ENCODE measurements around the gene PAQR3. TPM values are rescaled to one million over a fixed set of nuclear protein-coding genes. Genes with fewer than 3 reads are reported as not detected.
"Not testable (repeated sequence)": the region's sequence is repeated elsewhere in the genome, so short reads cannot be mapped to it uniquely, and the experiment has no call there.

Gene PAQR3
- total RNA-seq, 1 experiment from 2014 or later: 46.0 TPM

DNA sequence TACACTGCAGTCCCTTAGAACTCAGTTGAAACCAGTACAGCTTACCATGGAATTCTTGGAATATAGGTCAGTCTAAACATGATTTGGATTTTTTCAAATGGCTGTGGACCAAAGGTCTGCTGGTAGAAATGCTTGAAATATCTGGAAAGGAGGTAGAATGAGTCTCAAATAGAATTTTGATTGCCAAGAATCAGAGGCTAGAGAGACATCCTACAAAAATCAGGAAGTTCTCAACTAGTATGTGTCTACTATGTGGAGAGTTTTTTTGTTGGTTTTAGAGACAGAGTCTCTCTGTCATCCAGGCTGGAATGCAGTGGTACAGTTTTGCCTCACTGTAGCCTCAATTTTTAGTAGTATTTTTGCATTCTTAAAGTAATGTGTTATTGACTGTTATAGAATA, 53.6 kb downstream of the PAQR3 start:
- Histone ChIP-seq H2AFZ (ENCODE audit: low read length) (no peak overlapping the region), H3K27ac (ENCODE audit: low read length) (no peak overlapping the region), H3K4me3 (ENCODE audit: low read length) (no peak overlapping the region), H3K36me3 (ENCODE audit: insufficient read depth, low read length) (no peaks in the 10 kb centered on the region), H3K4me2 (ENCODE audit: low read depth, low read length, poor library complexity, severe bottlenecking) (no peak overlapping the region), H3K4me1 (ENCODE audit: low read length) (peaks cover 8% of the 10 kb centered on the region), H4K20me1 (ENCODE audit: insufficient read depth, low read depth, low read length) (no peaks in the 10 kb centered on the region), H3K9me3 (ENCODE audit: low read length) (no peaks in the 10 kb centered on the region), H3K79me2 (ENCODE audit: low read length) (no peaks in the 10 kb centered on the region), H3K27me3 (ENCODE audit: low read length) (no peaks in the 10 kb centered on the region), H3K9me2 (replicated peaks; ENCODE audit: insufficient read depth, low read length) (no peaks in the 10 kb centered on the region), H3K9ac (ENCODE audit: low read length) (no peak overlapping the region)
- DNase-seq: no peak

DNA sequence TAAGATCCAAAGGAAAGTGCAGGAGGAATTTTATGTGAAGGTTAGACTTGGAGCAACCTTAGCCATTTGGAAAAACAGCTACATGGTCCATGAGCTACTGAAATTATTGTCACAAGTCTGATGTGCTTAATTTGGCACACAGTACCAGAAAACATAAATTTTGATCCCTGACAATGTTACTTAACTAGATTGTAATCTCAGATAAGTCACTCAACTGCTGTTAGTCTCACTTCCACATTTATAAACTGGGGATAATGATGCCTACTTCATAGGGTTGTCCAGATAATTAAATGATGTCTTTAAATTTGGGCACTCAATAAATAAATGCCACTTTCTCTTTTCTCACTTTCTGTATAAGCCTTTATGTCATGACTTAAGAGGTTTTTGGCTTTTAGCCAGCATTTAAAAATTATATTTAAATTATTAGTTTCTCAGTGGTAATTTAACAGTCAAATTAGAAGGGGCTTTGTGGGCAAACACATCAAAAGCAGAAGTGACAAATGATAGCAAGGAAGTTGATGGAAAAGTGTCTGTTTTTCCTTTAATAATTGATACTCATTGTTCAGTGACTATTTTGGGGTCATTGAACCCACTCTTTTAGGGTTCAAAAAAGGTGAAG, 58.3 kb downstream of the PAQR3 start:
- Histone ChIP-seq H3K36me3 (ENCODE audit: insufficient read depth, low read length) (no peaks in the 10 kb centered on the region), H3K4me3 (ENCODE audit: low read length) (no peak overlapping the region), H3K4me1 (ENCODE audit: low read length) (peaks cover 10% of the 10 kb centered on the region), H3K9ac (ENCODE audit: low read length) (no peak overlapping the region), H3K9me3 (ENCODE audit: low read length) (no peaks in the 10 kb centered on the region), H3K9me2 (replicated peaks; ENCODE audit: insufficient read depth, low read length) (no peaks in the 10 kb centered on the region), H3K27ac (ENCODE audit: low read length) (no peak overlapping the region), H3K79me2 (ENCODE audit: low read length) (no peaks in the 10 kb centered on the region), H3K27me3 (ENCODE audit: low read length) (no peaks in the 10 kb centered on the region), H4K20me1 (ENCODE audit: insufficient read depth, low read depth, low read length) (no peaks in the 10 kb centered on the region), H3K4me2 (ENCODE audit: low read depth, low read length, poor library complexity, severe bottlenecking) (no peak overlapping the region), H2AFZ (ENCODE audit: low read length) (no peak overlapping the region)
- peak; percentile 43 for DNase-seq

DNA sequence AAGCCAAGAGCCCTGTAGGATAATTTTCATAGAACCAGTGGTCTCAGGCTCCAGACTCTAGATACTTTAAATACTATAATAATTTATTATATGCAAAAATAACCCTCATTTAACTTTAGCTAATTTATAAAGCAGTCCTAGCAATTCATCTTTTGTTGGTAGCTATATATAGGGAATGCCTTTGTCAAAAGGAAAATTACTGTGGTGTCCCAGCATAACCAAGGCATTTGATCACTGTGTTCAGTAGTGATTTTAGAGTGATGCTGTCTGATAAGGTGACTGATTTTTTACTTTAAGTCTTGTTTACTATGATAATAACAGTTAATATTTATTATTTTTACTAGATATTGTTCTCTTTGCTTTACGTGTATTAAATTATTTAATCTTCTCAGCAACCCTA, 61.2 kb downstream of the PAQR3 start:
- Histone ChIP-seq H3K27me3 (ENCODE audit: low read length) (no peaks in the 10 kb centered on the region), H3K9me3 (ENCODE audit: low read length) (no peaks in the 10 kb centered on the region), H3K27ac (ENCODE audit: low read length) (no peak overlapping the region), H3K36me3 (ENCODE audit: insufficient read depth, low read length) (no peaks in the 10 kb centered on the region), H3K9me2 (replicated peaks; ENCODE audit: insufficient read depth, low read length) (no peaks in the 10 kb centered on the region), H2AFZ (ENCODE audit: low read length) (no peak overlapping the region), H3K4me2 (ENCODE audit: low read depth, low read length, poor library complexity, severe bottlenecking) (no peak overlapping the region), H3K4me1 (ENCODE audit: low read length) (peaks cover 10% of the 10 kb centered on the region), H3K9ac (ENCODE audit: low read length) (no peak overlapping the region), H3K4me3 (ENCODE audit: low read length) (no peak overlapping the region), H3K79me2 (ENCODE audit: low read length) (no peaks in the 10 kb centered on the region), H4K20me1 (ENCODE audit: insufficient read depth, low read depth, low read length) (no peaks in the 10 kb centered on the region)
- no peak for DNase-seq

DNA sequence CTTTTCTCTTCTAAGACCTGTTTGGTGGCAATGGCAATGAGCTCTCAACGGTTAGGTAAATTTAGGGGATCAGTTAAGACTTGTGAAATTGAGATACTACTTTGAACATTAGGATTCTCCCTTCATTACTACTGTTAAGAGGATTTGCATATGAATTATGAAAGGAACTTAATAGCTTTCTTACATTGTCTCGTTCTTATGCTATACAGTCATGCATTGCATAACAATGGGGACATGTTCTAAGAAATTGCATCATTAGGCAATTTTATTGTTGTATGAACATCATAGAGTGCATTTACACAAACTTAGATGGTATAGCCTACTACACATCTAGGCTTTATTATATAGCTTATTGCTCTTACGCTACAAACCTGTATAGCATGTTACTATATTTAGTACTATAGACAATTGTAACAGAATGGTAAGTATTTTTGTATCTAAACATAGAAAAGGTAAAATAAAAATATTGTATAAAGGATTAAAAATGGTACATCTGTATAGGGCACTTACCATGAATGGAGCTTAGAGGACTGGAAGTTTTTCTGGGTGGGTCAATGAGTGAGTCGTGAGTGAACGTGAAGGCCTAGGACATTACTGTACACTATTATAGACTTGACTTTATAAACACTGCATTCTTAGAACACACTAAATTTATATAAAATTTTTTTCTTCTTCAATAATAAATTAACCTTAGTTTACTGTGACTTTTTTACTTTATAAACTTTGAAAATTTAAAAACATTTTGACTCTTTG, 62.5 kb downstream of the PAQR3 start:
- no peak for DNase-seq

DNA sequence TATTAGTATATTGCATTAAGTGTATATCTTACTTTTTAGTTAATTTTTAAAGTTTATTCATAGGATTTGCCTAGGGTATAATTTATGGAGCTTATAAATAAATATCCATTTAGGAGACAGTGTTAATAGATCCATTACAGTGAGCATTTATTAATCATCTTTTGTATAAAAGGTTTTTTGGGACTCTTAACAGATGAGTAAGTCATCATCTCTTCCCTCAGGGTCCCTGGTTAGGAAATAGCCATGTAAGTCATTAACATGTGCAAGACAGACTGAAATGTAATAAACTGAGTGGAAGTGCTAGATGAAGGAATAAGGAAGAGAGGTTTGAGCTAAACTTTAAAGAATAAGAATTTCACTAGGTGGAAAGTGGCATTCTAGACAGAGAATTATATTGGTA, 69.2 kb downstream of the PAQR3 start:
- H3K79me2 ChIP-seq (ENCODE audit: low read length): no peaks in the 10 kb centered on the region
- H3K4me3 ChIP-seq (ENCODE audit: low read length): no peak overlapping the region
- H4K20me1 ChIP-seq (ENCODE audit: insufficient read depth, low read depth, low read length): no peaks in the 10 kb centered on the region
- H2AFZ ChIP-seq (ENCODE audit: low read length): no peak overlapping the region
- H3K36me3 ChIP-seq (ENCODE audit: insufficient read depth, low read length): no peaks in the 10 kb centered on the region
- DNase-seq: no peak
- no peak overlapping the region for H3K9ac ChIP-seq (ENCODE audit: low read length)
- no peaks in the 10 kb centered on the region for H3K4me1 ChIP-seq (ENCODE audit: low read length)
- H3K4me2 ChIP-seq (ENCODE audit: low read depth, low read length, poor library complexity, severe bottlenecking): no peak overlapping the region
- H3K9me3 ChIP-seq (ENCODE audit: low read length): no peaks in the 10 kb centered on the region
- no peak overlapping the region for H3K27ac ChIP-seq (ENCODE audit: low read length)
- no peaks in the 10 kb centered on the region for H3K27me3 ChIP-seq (ENCODE audit: low read length)
- H3K9me2 ChIP-seq (replicated peaks; ENCODE audit: insufficient read depth, low read length): no peaks in the 10 kb centered on the region

More for the DNA sequence above, 62.5 kb downstream of the PAQR3 start:
- no peak overlapping the region for H3K4me3 ChIP-seq (ENCODE audit: low read length)
- H3K9me2 ChIP-seq (replicated peaks; ENCODE audit: insufficient read depth, low read length): no peaks in the 10 kb centered on the region
- H4K20me1 ChIP-seq (ENCODE audit: insufficient read depth, low read depth, low read length): no peaks in the 10 kb centered on the region
- H3K27ac ChIP-seq (ENCODE audit: low read length): no peak overlapping the region
- no peak overlapping the region for H3K4me2 ChIP-seq (ENCODE audit: low read depth, low read length, poor library complexity, severe bottlenecking)
- H3K9ac ChIP-seq (ENCODE audit: low read length): no peak overlapping the region
- peaks cover 10% of the 10 kb centered on the region for H3K4me1 ChIP-seq (ENCODE audit: low read length)
- no peaks in the 10 kb centered on the region for H3K36me3 ChIP-seq (ENCODE audit: insufficient read depth, low read length)
- no peak overlapping the region for H2AFZ ChIP-seq (ENCODE audit: low read length)
- no peaks in the 10 kb centered on the region for H3K79me2 ChIP-seq (ENCODE audit: low read length)
- no peaks in the 10 kb centered on the region for H3K27me3 ChIP-seq (ENCODE audit: low read length)
- H3K9me3 ChIP-seq (ENCODE audit: low read length): no peaks in the 10 kb centered on the region

DNA sequence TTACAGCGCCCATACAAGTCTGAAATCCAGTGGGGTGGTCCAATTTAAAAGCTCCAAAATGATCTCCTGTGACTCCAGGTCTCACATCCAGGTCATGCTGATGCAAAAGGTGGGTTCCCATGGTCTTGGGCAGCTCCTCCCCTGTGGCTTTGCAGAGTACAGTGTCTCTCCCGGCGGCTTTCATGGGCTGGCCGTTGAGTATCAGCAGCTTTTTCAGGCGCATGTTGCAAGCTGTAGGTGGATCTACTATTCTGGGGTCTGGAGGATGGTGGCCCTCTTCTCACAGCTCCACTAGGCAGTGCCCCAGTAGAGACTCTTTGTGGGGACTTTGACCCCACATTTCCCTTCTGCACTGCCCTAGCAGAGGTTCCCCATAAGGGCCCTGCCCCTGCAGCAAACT, 70.5 kb downstream of the PAQR3 start:
- H2AFZ ChIP-seq (ENCODE audit: low read length); H3K27me3 ChIP-seq (ENCODE audit: low read length); H3K27ac ChIP-seq (ENCODE audit: low read length); H3K9me3 ChIP-seq (ENCODE audit: low read length); H4K20me1 ChIP-seq (ENCODE audit: insufficient read depth, low read depth, low read length); H3K4me2 ChIP-seq (ENCODE audit: low read depth, low read length, poor library complexity, severe bottlenecking); H3K79me2 ChIP-seq (ENCODE audit: low read length); H3K9ac ChIP-seq (ENCODE audit: low read length); H3K4me3 ChIP-seq (ENCODE audit: low read length); DNase-seq; H3K9me2 ChIP-seq (replicated peaks; ENCODE audit: insufficient read depth, low read length); H3K36me3 ChIP-seq (ENCODE audit: insufficient read depth, low read length); H3K4me1 ChIP-seq (ENCODE audit: low read length): not testable (repeated sequence)

DNA sequence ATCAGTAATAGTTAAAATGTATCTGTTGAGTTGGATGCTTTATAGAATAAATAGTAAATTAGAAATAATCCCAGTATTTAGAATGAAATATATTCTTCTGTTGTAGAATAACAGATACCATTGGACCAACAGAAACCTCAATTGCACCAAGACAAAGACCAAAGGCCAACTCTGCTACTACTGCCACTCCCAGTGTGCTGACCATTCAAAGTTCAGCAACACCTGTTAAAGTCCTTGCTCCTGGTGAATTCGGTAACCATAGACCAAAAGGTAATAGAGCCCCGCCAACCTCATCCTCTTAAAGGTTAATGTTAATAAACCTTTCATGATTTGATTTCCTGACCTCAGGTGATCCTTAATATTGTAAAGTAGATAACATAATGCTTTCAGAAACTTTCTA, 73.8 kb downstream of the PAQR3 start:
- no peak overlapping the region for H3K4me2 ChIP-seq (ENCODE audit: low read depth, low read length, poor library complexity, severe bottlenecking)
- H3K9me3 ChIP-seq (ENCODE audit: low read length): no peaks in the 10 kb centered on the region
- no peaks in the 10 kb centered on the region for H4K20me1 ChIP-seq (ENCODE audit: insufficient read depth, low read depth, low read length)
- H2AFZ ChIP-seq (ENCODE audit: low read length): no peak overlapping the region
- H3K9ac ChIP-seq (ENCODE audit: low read length): no peak overlapping the region
- H3K9me2 ChIP-seq (replicated peaks; ENCODE audit: insufficient read depth, low read length): no peaks in the 10 kb centered on the region
- H3K36me3 ChIP-seq (ENCODE audit: insufficient read depth, low read length): no peaks in the 10 kb centered on the region
- no peaks in the 10 kb centered on the region for H3K79me2 ChIP-seq (ENCODE audit: low read length)
- H3K27ac ChIP-seq (ENCODE audit: low read length): no peak overlapping the region
- no peaks in the 10 kb centered on the region for H3K27me3 ChIP-seq (ENCODE audit: low read length)
- DNase-seq: no peak
- H3K4me3 ChIP-seq (ENCODE audit: low read length): no peak overlapping the region
- H3K4me1 ChIP-seq (ENCODE audit: low read length): no peaks in the 10 kb centered on the region

DNA sequence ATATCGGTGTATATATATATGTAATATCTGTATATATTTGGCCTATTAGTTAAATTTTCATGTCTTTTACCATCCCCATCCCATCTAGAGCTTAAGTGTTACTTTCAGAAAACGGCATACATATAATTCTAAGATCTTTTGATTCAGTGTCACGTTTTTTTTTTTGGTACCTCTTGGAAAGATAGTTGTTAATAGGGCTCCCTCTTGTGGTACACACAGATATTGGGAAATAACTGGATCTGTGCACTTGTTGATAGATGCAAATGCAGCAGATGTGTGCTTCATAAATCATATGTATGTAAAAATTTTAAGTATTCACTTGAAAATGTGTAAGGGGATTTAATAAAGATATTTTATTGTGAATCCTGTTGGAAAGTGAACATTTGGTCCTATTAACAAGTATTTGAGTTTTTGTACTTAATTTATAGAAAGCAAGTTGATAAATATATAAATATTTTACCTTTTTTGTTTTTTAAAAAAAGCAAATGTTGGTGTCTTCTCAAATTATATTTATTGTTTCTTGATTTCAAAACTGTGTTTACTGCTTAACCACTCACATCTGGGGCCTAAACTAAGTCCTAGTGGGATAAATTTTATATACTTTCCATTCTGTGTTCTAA, 74.7 kb downstream of the PAQR3 start:
- Histone ChIP-seq H3K9me2 (replicated peaks; ENCODE audit: insufficient read depth, low read length) (no peaks in the 10 kb centered on the region), H2AFZ (ENCODE audit: low read length) (no peak overlapping the region), H3K4me3 (ENCODE audit: low read length) (no peak overlapping the region), H3K4me2 (ENCODE audit: low read depth, low read length, poor library complexity, severe bottlenecking) (no peak overlapping the region), H3K79me2 (ENCODE audit: low read length) (no peaks in the 10 kb centered on the region), H4K20me1 (ENCODE audit: insufficient read depth, low read depth, low read length) (no peaks in the 10 kb centered on the region), H3K9me3 (ENCODE audit: low read length) (no peaks in the 10 kb centered on the region), H3K27me3 (ENCODE audit: low read length) (no peaks in the 10 kb centered on the region), H3K27ac (ENCODE audit: low read length) (no peak overlapping the region), H3K9ac (ENCODE audit: low read length) (no peak overlapping the region), H3K36me3 (ENCODE audit: insufficient read depth, low read length) (no peaks in the 10 kb centered on the region), H3K4me1 (ENCODE audit: low read length) (no peaks in the 10 kb centered on the region)
- DNase-seq: peak; percentile 76

Measured in Karpas-422 (cell line).